GM18498 (cell line): ENCODE data around the gene IQSEC1.

Experiments used
- ATAC-seq: cut with Tn5 transposase; IDR thresholded peaks from one replicate; pipeline ENCODE4 v1.9.1; 2021; ENCODE audit warnings: mild to moderate bottlenecking, moderate library complexity; ENCODE audit not compliant: unreplicated experiment

The IQSEC1 gene

GRCh38 chr3:13069495-13069894, 3.7 kb downstream of the IQSEC1 start:
- ATAC-seq: peak; percentile 59

- ATAC-seq: no peak
These were observed 4.8 kb downstream of the IQSEC1 start for GRCh38 chr3:13068269-13069010.

DNA sequence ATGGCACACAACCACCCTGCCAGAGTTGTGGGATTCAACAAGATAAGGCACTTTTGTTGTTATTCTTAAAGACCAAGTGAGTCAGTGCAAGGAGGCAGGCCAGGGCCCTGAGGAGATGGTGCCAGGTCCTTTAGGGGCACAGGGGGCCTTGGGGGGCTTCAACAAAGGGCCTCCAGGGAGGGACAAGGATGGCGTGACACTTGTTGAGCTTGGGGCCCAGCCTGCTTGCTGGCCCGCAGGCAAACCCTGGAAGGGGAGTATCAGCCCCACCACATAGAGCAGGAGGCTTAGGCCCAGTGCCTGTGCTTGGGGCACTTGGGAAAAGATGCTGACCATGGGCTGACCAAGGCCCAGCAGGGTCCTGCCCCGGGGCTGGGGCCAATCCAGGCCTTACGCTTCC, 5.5 kb downstream of the IQSEC1 start:
- no peak for ATAC-seq

- no peak for ATAC-seq
These were observed 6.4 kb downstream of the IQSEC1 start for GRCh38 chr3:13066834-13067233.

DNA sequence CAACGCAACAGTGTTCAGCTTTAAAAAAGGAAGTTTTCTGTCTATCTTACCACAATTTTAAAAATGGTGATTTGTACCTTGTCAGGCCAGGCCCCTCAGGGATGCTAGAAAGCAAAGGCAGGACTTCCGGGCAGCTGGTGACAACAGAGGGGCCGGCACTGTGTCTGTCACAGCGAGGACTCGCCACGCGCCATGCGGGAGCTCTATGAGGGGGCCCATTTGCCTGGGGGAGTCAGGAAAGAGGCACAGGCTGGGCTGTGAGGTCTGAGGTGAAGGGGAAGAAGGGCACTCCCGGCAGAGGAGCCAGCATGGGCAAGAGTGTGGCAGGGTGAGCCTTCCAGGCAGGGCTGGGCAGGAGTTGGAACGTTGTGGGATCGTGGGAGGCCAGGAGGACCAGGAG, 7.0 kb downstream of the IQSEC1 start:
- no peak for ATAC-seq

DNA sequence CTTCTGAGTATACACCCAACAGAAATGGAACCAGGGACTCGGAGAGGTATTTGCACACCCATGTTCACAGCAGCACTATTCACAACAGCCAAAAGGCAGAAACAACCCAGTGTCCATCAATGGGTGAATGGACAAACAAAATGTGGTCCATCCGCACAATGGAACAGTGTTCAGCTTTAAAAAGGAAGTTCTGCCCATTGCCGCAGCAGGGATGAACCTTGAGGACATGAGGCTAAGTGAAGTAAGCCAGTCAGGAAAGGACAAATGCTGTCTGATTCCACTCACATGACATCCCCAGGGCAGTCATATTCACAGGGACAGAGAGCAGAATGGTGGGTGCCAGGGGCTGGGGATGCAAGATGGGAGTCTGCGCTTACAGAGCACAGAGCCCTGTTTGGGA, 7.5 kb downstream of the IQSEC1 start:
- no peak for ATAC-seq

GRCh38 chr3:13064964-13065363, 8.3 kb downstream of the IQSEC1 start:
- no peak for ATAC-seq

GRCh38 chr3:13064159-13064868, 8.9 kb downstream of the IQSEC1 start:
- no peak for ATAC-seq

DNA sequence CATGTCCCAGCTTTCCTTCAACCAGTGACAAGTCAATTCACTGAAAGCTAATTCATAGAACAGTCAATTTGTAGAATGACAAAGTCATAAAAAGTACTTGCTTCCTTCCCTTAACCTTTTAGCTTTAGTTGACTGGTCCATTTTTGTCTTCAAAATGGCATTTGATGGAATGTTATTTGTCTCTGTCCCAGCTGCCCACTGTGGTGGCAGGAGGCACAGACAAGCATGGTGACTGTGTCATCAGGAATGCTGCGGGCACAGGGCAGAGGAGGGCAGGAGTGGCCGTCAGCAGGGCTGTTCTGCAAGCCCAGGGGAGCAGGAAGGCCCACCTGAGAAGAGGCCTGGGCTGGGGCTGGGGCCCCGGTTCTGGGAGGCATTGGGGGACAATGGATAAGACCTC, 10.0 kb downstream of the IQSEC1 start:
- no peak for ATAC-seq

GRCh38 chr3:13062647-13063046, 10.6 kb downstream of the IQSEC1 start:
- ATAC-seq: no peak

DNA sequence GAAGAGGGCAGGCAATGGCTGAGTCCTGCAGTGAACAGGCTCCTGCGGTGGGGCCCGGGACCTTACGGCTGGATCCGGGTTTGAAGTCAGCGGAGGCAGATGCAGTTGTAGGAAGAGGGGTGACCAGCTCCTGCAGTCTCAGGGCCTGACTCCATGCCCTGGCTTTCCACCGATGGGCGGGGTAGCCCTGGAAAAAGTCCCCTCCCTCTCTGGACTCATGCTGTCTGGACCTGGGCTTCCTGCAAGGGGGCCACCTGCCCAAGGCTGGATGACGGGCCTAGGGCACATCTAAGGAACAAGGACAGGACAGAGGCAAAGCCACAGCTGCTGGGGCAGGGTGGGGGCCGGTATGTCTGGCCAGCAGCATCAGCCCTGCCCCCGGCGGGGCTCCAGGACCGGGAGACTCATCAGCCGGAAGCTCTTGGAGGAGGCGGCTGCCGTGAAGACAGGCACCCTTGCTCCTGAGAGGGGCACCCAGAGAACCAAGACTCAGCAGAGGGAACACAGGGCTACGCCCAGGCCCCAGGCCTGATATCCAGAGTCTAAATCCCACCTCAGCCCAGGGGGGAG, 12.8 kb downstream of the IQSEC1 start:
- ATAC-seq: no peak

DNA sequence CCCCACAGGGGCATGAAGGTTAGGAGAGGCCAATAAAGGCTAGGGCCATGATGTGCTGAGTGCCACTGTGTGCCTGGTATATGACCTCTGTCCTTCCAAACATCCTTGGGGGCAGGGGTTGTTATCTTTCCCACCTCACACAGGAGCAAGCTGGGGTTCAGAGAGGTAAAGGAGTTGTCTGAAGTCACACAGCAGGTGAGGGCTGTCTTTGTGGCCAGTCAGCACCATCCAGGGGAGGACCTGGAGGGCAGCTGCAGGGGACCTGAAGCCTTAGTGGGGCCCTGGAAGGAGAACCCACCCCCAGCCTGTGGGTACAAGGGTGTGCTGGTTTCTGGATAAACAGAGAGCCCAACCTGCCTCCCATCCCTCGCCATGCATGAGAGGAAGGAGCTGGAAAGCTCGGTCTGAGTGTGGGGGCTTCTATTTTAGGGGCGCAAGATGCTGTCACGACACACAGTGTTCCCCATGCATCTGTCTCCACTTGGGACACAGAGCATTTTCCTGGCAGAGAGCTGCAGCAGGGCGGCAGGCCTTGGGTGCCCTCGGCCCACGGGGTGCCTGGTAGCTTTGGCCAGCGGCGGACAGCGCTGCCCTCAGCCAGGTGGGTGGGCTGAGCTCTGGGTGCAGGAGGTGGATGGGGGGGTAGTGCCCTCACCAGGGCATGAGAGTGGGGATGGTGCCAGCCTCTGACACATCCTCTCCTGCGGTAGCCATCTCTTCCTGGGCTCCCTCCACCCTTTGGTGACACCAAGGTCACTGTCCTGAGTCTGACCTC, 14.7 kb downstream of the IQSEC1 start:
- no peak for ATAC-seq

DNA sequence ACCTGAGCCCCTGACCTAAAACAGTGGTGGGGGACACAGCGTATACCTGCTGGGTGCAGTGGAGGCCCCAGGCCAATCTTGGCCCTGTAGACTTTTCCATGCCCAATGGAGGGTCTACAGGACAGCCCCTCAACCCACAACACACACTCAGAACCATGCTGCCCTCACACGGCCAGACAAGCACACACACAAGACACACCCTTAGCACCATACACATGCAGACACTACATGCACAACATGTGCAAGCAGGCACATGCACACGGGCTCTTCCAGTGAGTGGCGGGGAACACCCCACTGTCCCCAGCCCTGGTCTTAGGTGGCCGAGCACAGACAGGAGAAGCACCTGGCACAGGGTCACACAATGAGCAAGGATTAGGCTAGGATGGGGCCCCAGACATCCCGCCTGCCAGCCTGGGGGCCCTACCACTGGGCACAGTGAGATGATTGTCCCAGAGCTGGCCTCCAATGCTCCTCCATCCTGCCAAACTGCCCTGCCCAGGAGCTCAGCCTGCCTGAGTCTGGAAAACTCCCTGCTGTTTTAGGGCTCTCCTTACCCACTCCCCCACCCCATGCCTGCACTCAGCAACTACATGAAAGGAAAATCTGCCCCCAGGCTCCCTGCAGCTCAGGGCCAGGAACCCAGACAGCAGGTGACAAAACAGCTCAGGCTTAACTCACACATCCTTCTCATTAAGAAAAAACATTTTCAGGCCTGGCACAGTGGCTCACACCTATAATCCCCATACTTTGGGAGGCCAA, 15.8 kb downstream of the IQSEC1 start:
- no peak for ATAC-seq

DNA sequence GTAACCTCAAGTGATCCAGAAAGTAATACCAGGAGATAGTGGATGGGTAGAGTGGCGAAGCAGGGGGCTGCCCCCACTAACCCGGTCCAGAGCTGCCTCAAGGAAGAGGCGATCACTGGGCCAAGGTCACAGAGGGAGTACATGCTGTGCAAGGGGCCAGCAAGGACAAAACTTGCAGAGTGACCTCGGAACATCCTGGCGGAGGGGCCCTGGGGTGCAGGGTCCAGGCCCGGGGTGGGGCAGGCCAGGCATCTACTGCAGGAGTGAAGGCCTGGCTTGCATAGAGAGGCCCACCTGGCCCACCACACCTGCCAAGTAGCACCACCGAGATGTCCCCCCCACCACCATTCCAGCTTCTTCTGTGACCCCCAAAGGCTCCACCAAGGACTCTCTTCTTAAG, 17.6 kb downstream of the IQSEC1 start:
- no peak for ATAC-seq

DNA sequence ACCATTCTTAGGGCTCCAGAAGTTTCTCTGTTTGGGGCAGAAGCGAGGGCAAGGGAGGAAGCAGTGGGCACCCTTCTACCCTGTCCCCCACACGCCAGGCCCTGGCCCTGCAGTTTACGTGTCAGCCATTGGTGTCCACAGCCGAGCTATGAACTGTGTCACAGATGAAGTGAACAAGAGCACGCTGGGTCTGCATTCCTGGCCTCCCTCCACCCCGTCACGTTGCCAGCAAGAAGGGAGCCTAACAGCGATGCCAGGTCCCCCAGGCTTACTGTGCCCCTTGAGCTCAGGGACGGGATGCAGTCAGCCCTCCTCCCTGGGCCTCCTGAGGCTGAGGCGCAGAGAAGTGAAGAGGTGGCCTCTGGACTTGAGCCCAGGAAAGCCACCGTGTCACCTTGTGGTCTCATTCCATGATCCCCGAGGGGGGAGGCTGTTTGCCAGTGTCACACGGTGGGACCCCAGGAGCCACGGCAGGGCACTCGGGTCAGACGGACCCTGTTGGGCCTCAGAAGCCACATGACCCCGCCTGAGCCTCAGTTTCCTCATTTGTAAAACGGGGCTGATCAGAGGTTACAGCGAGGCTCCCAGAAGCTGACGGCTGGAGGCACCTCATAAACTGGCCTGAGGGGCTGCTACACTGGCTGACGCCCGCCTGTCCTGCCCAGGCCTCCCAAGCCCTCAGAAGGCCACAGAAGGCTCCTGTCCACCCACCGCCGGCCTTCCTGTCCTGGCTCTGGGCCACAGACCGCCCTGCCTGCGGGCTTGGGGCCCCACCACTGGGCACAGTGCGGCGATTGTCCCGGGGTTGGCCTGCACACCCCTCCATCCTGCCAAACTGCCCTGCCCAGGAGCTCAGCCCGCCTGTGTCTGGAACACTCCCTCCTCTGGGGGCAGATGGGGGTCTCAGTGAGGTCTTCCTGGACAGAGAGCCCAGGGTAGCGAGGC, 18.6 kb downstream of the IQSEC1 start:
- no peak for ATAC-seq

DNA sequence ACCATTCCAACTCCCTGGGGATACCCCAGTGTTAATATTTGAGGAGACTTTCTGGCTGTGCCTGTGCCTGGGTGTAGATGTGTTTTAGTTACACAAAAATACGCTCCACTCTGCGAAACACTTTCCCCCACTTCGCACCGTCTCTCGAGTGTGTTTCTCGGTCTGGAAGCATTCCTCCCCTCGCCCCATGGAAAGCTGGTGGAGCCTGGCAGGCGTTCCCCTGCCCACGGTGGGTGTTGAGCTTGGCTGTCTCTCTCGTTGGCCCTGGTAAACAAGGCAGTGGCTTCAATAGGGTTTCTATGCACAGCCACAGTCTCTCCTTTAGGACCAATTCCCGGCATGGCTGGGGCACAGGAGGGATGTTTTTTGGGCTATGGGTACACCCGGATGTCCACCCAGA, 19.3 kb downstream of the IQSEC1 start:
- no peak for ATAC-seq

- no peak for ATAC-seq
These were observed 19.8 kb downstream of the IQSEC1 start for GRCh38 chr3:13053420-13053819.

DNA sequence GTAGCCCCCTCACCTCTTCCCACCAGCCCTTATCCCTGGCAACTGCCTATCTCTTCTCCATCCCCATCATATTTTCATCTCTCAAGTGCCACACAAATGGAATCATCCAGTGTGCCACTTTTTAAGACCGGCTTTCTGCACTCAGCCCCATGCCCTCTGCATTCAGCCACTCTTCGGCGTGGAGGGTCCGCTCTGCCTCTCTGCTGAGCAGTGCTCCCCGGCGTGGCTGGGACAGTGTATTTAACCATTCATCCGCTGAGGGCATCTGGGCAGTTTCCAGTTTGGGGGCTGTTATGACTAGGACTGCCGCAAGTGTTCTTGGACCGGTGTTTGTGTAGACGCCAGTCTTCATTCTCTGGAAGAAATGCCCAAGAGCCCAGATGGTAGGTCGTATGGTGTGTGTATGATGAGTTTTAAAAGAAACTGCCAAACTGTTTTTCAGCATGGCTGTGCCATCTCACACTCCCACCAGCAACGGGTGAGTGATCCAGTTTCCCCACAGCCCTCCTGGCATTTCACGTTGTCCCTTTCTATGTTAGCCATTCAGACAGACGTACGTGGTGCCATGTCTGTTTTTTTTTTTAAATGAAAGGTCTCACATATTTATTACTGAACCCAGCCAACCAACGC, 20.9 kb downstream of the IQSEC1 start:
- ATAC-seq: no peak

DNA sequence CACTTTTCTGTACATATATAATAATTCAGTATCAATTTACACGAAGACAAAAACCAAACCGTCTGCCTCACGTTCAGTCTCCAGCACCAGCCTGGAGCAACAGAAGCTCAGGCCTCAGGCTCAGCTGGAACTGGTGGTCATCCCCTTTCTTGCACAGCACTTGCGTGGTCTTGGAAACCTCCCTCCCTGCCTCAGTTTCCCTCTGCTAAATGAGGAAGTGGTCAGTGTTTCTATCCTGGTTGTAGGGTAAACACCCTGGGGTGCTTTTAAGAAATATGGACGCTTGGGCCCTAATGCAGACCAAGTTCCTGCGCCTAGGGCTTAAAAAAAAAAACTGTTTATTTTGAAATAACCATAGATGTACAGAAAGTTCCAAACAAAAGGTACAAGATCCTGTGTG, 21.6 kb downstream of the IQSEC1 start:
- ATAC-seq: no peak
